ENCODE results near the gene DDX10. TPM values are rescaled to one million over a fixed set of nuclear protein-coding genes. Genes with fewer than 3 reads are reported as not detected.
A peak's percentile ranks its signal among the peaks of the same experiment; 100 is the strongest.

DDX10 gene
- total RNA-seq, 8 experiments from 2014 or later, result 16.0 to 67.6 (median 21.6) TPM

DNA sequence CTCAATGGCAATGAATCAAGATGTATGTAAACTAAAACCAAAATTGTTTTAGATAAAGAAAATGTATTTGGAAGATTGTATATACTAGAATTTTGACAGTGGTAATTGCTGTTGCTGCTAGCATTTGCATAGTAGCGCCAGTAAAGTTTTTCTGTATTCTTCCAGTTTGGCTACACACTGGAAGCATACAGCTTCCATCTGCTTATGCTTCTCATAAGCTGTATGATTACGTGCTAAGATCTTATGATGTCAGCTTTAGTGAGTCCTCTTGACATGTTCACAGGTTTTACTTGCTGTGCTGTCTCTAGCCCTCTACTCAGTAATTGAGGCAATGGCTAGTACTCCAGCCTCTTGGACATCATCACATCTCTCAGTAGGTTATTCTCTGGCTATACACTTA lies 256.3 kb downstream of the DDX10 start:
- 86 to 100% (median 94%) methylated on average over 1 to 2 of the region's 2 CpGs; no CpG with 5 or more reads in 3 of the 10 experiments for WGBS, 10 experiments
- in situ Hi-C loops (cut with MboI; ENCODE audit: low pct_unique_long_range_greater_than_20kb in 2 of 9, low sequenced_read_pairs in 9 of 9, unreplicated experiment in 9 of 9), result no loop called here
- Histone ChIP-seq H3K4me1 (replicated peaks in 1 of 2) (peaks cover 4 to 5% of the 10 kb centered on the region in 2 donors), H3K27ac (no peak overlapping the region), H3K4me3 (no peak overlapping the region)
- no peak for ATAC-seq (replicated peaks in 6 of 8)

DNA sequence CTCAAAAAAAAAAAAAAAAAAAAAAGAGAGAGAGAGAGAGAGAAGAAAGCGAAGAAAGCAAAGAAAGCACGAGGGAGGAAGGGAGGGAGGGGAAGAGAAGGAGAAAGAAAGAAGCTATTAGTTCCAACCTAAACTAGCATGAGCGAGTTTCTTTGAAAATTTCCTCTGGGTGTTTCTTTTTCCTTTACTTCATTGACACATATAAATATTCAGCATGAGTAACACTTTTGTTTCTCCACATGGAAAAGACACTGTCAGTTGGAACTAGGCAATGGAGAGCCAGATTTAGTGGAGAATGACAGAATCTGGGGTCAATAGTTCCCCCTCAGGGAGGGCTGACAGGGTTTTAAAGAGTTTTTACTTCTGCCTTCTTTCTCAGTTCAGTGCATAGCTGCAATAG lies 257.4 kb downstream of the DDX10 start:
- WGBS, 10 experiments, result 60 to 100% (median 78%) methylated on average over 1 to 3 of the region's 3 CpGs; no CpG with 5 or more reads in 1 of the 10 experiments
- in situ Hi-C loops (cut with MboI; ENCODE audit: low pct_unique_long_range_greater_than_20kb in 2 of 9, low sequenced_read_pairs in 9 of 9, unreplicated experiment in 9 of 9), result no loop called here
- peak in 3 of 8 experiments; percentile 32 to 72 (median 59) for ATAC-seq (replicated peaks in 6 of 8)
- no peak overlapping the region for H3K4me3 ChIP-seq
- peaks cover 9 to 11% of the 10 kb centered on the region in 2 donors for H3K4me1 ChIP-seq (replicated peaks in 1 of 2)
- no peak overlapping the region for H3K27ac ChIP-seq

DNA sequence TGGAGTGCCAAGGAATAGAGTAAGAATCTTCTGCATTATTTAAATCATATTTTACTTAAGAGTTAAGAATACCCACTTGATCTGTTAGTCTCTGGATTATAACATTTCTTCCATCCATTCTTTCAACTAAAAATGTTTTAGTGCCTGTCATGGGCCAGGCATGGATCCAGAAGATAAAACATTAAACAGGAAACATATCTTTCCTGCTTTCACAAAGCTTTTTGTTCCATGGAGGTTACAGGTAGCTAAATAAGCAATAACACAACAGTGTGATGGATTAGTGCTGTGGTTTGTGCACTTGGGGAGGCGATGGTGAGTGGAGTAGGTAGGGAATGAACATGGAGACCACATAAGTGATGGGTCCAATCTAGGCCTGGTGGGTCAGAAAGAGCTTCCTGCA lies 258.5 kb downstream of the DDX10 start:
- ATAC-seq (replicated peaks in 6 of 8), result no peak
- Histone ChIP-seq H3K27ac (no peak overlapping the region), H3K4me3 (no peak overlapping the region), H3K4me1 (replicated peaks in 1 of 2) (peaks cover 9 to 11% of the 10 kb centered on the region in 2 donors)
- WGBS, 10 experiments, result 75 to 100% (median 100%) methylated on average over 1 of the region's 1 CpG; no CpG with 5 or more reads in 5 of the 10 experiments
- in situ Hi-C loops (cut with MboI; ENCODE audit: low pct_unique_long_range_greater_than_20kb in 2 of 9, low sequenced_read_pairs in 9 of 9, unreplicated experiment in 9 of 9), result no loop called here

DNA sequence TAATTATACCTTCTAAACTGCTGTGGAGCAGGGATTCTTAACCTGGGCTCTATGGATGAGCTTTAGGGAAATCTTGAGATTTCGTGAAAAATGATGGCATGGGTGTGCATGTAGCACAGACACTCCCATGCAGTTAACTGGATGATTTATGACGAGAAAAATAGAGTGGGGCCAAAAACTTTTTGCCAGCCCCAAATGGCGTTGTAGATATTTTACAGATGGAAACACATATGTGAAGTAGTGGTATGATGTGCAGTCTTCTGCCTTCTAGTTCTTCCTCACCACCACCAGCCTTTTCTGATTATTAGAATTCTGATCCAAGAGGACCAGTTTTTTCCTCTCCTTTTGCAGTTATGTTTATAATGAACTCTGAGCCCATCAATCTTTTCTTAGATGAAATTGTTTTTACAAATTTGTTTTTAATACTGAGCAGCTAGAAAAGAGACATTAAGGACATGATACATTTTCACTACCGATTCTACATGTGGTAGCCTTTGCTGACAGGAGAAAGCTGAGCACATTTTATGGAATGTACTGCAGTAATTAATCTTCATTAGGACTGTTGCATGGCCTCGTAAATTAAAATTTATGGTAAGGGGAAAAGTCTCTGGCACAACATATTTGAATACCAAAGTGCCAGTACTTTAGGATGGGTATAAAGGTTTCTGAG lies 261.4 kb downstream of the DDX10 start:
- no peak overlapping the region for H3K27ac ChIP-seq
- peaks cover 9 to 11% of the 10 kb centered on the region in 2 donors for H3K4me1 ChIP-seq (replicated peaks in 1 of 2)
- H3K4me3 ChIP-seq, result no peak overlapping the region
- ATAC-seq (replicated peaks in 6 of 8), result peak in 5 of 8 experiments; percentile 25 to 42 (median 29)
- WGBS, 10 experiments, result 31 to 100% (median 60%) methylated on average over 1 to 5 of the region's 5 CpGs
- in situ Hi-C loops (cut with MboI; ENCODE audit: low pct_unique_long_range_greater_than_20kb in 2 of 9, low sequenced_read_pairs in 9 of 9, unreplicated experiment in 9 of 9), result no loop called here

DNA sequence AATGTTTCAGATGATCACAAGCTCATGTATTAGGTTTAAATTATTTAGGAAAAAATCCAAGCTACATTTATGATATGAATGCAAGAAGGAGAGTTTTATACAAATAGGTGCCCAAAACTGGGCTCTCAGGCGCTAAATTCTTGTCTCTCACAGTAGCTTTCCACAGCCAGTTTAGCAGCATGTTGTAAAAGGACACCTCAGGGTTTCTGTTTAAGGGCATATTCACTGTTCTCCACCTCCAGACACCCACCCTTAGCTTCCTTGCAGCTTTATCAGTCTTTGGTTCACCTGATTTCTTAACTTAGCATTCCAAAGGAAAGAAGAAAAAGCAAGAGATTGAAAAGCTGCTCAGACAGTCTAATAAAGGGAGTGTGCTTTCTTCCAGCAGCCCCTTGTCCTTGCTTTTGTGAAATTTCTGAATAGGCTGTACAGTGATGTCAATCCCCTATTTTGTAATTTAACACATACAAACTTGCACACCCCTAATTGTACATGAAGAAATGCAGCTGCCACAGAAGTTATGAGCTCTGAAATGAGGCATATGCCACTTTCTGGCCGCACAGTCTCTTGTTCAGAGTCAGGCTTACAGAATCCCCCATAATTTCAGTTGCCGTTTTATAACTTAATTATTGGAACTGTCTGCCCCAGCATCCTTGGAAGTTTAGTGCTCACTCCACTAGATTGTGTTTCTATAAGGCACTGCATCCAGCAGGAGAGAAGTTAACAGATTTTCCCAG lies 262.1 kb downstream of the DDX10 start:
- in situ Hi-C loops (cut with MboI; ENCODE audit: low pct_unique_long_range_greater_than_20kb in 2 of 9, low sequenced_read_pairs in 9 of 9, unreplicated experiment in 9 of 9), result no loop called here
- H3K4me3 ChIP-seq, result no peak overlapping the region
- H3K27ac ChIP-seq, result no peak overlapping the region
- peak in 2 of 8 experiments; percentile 20 to 24 for ATAC-seq (replicated peaks in 6 of 8)
- WGBS, 10 experiments, result 60 to 100% (median 77%) methylated on average over 1 to 3 of the region's 3 CpGs; no CpG with 5 or more reads in 1 of the 10 experiments
- H3K4me1 ChIP-seq (replicated peaks in 1 of 2), result peaks cover 9 to 11% of the 10 kb centered on the region in 2 donors

DNA sequence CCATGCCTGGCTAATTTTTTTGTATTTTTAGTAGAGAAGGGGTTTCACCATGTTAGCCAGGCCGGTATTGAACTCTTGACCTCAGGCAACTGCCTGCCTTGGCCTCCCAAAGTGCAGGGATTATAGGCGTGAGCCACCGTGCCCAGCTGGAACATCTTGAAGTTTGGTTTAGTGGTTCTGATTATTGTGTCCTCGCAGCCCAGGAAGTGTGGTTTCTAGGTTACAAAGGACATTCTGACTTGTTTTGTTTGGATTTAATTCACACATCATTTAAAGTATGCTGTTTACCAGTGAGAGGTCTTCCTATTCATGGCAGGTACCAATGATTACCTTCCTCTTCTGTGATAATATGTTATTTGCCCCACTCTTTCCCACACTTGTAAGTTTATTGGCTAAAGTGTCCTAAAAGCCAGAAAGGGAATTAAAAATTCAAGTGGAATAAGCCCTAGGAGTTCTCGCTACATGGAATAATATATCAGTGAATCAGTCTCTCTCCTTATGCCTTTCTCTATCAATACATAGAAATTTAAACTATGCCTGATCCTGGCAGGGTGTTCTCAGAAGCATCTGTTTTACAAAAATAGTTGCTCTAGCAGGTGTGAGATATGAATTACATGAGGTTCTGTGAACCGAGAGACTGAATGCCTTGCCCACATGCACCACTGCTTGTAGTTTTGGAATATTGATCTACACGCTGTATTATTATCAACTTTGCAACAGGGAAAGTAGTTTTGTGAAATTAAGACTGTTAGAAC lies 263.1 kb downstream of the DDX10 start:
- in situ Hi-C loops (cut with MboI; ENCODE audit: low pct_unique_long_range_greater_than_20kb in 2 of 9, low sequenced_read_pairs in 9 of 9, unreplicated experiment in 9 of 9), result no loop called here
- Histone ChIP-seq H3K27ac (no peak overlapping the region), H3K4me1 (replicated peaks in 1 of 2) (peaks cover 9 to 11% of the 10 kb centered on the region in 2 donors), H3K4me3 (no peak overlapping the region)
- ATAC-seq (replicated peaks in 6 of 8), result no peak
- WGBS, 10 experiments, result 64 to 100% (median 98%) methylated on average over 1 to 6 of the region's 7 CpGs

DNA sequence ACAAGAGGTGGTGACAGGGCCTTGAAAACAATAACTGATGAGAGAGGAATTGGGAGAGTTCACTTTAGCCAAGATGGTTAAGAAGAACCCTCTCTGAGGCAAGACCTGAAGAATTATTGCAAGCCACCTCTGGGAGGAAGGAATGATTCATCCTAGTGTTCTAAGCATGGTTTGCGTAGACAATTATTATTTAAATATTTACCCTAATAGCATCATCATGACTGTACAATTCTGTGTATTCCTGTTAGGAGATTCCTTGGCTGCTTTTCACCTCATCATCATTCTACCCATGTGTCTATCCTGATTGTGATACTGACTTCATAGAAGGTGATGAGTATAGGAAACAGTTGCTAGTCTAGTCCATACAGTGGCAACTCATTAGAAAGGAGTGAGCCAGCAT lies 264.4 kb downstream of the DDX10 start:
- 11 to 100% (median 92%) methylated on average over 1 of the region's 1 CpG; no CpG with 5 or more reads in 4 of the 10 experiments for WGBS, 10 experiments
- in situ Hi-C loops (cut with MboI; ENCODE audit: low pct_unique_long_range_greater_than_20kb in 2 of 9, low sequenced_read_pairs in 9 of 9, unreplicated experiment in 9 of 9), result no loop called here

DNA sequence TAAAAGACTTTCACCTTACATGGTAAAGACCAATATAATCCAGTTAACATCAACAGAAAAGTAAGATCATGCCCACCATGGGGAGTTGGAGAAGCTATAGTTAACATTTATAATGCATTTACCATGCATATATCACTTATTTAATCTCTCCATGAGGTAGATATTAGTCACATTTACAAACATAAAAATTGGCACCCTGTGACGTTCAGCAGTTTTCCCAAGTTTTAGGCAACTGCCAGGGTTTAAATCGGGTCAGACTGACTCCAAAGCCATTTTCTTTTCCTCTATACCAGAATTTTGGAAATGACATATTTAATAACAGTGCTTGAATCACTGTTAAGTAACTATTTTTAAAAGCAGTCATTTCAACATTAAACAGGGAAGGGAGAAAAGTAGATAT lies 266.3 kb downstream of the DDX10 start:
- WGBS, 10 experiments, result 61 to 100% (median 96%) methylated on average over 1 to 2 of the region's 2 CpGs; no CpG with 5 or more reads in 2 of the 10 experiments
- Histone ChIP-seq H3K27ac (no peak overlapping the region), H3K4me3 (no peak overlapping the region), H3K4me1 (replicated peaks in 1 of 2) (peaks cover 6% of the 10 kb centered on the region in 2 donors)
- no peak for ATAC-seq (replicated peaks in 6 of 8)
- in situ Hi-C loops (cut with MboI; ENCODE audit: low pct_unique_long_range_greater_than_20kb in 2 of 9, low sequenced_read_pairs in 9 of 9, unreplicated experiment in 9 of 9), result no loop called here

More for the DNA sequence above, 264.4 kb downstream of the DDX10 start:
- H3K4me3 ChIP-seq, result no peak overlapping the region
- H3K4me1 ChIP-seq (replicated peaks in 1 of 2), result peaks cover 9 to 11% of the 10 kb centered on the region in 2 donors
- no peak overlapping the region for H3K27ac ChIP-seq
- ATAC-seq (replicated peaks in 6 of 8), result peak in 5 of 8 experiments; percentile 70 to 97 (median 83)

DNA sequence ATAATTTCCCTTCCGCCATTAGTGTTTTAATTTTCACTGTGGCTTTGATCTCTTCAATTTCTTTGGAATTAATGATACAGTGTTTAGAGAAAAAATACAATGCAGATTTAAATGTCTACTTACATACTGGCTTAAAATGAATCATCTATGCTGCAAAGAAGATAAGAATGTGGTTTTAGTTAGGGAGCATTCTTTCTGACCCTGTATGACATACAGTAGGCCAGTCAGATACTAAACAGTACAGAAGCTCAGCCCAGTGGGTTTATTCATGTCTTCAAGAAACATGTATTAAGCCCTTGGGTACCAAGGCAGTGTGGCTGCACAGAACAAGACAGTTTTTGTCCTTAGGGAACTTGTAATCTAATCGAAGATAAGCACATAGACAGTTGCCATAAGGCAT lies 268.8 kb downstream of the DDX10 start:
- 71 to 100% (median 87%) methylated on average over 1 to 2 of the region's 2 CpGs; no CpG with 5 or more reads in 2 of the 10 experiments for WGBS, 10 experiments
- Histone ChIP-seq H3K4me3 (no peak overlapping the region), H3K27ac (no peak overlapping the region), H3K4me1 (replicated peaks in 1 of 2) (peaks cover 7 to 14% of the 10 kb centered on the region in 2 donors)
- in situ Hi-C loops (cut with MboI; ENCODE audit: low pct_unique_long_range_greater_than_20kb in 2 of 9, low sequenced_read_pairs in 9 of 9, unreplicated experiment in 9 of 9), result no loop called here
- peak in 2 of 8 experiments; percentile 15 to 25 for ATAC-seq (replicated peaks in 6 of 8)

DNA sequence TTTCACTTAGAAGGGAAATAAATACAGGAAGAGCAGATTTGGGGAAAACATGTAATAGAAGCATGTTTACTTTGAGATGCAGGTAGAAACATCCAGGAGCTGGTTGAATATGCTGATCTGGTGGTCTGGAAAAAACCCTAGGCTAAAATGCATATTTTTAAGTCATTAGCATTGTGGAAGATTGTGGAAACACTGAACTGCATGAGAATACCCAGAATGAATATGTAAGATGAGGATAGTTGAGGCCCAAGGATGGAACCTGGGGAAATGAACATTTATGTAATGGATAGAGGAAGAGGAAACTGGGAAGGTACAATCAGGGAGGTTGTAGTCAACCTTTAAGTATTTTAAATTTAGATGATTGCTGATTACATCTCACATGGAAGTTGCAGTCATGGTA lies 269.4 kb downstream of the DDX10 start:
- peaks cover 8 to 21% of the 10 kb centered on the region in 2 donors for H3K4me1 ChIP-seq (replicated peaks in 1 of 2)
- H3K27ac ChIP-seq, result no peak overlapping the region
- no peak overlapping the region for H3K4me3 ChIP-seq
- ATAC-seq (replicated peaks in 6 of 8), result peak in 3 of 8 experiments; percentile 23 to 71 (median 62)
- in situ Hi-C loops (cut with MboI; ENCODE audit: low pct_unique_long_range_greater_than_20kb in 2 of 9, low sequenced_read_pairs in 9 of 9, unreplicated experiment in 9 of 9), result no loop called here

DNA sequence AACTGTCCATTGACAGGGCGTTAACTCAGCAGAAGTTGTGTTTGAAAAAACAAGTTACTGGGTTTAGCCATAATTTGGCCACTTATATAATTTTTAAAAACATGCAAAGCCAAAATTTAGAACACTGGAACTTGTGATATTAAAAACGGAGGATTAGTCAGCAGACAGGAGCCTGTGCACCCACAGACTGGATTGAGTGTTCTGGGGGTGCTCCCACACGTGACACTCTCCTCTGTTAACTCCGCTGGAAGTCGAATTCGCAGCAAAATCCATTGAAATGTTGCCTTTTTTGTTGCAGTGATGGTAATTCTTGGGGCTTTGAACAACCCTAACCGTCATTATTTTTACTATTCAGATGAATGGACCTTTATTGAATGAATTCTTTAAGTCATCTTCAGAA lies 269.8 kb downstream of the DDX10 start:
- WGBS, 10 experiments, result 67 to 100% (median 80%) methylated on average over 2 to 7 of the region's 7 CpGs
- peaks cover 8 to 25% of the 10 kb centered on the region in 2 donors for H3K4me1 ChIP-seq (replicated peaks in 1 of 2)
- H3K4me3 ChIP-seq, result no peak overlapping the region
- no peak overlapping the region for H3K27ac ChIP-seq
- ATAC-seq (replicated peaks in 6 of 8), result no peak
- in situ Hi-C loops (cut with MboI; ENCODE audit: low pct_unique_long_range_greater_than_20kb in 2 of 9, low sequenced_read_pairs in 9 of 9, unreplicated experiment in 9 of 9), result no loop called here

DNA sequence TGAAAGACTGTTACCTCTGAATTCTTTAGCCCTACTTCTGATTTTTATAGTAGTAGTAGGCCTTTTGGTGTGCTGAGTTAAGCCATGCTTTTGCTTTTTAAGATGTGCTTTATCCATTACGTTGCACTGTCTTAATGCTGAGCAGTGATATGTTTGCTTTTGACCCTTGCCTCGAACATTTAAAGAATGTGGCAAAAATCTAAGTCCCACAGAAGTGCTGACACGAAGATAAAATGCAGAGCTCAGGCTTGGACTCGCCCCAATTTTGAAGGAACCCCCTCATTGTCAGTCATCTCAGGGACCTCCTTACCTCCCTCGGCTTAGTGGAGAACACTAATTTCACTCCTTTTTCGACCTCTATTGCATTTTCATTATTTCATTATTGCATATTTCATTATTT lies 272.9 kb downstream of the DDX10 start:
- WGBS, 10 experiments, result 26 to 96% (median 87%) methylated on average over 2 to 6 of the region's 6 CpGs; no CpG with 5 or more reads in 1 of the 10 experiments
- in situ Hi-C loops (cut with MboI; ENCODE audit: low pct_unique_long_range_greater_than_20kb in 2 of 9, low sequenced_read_pairs in 9 of 9, unreplicated experiment in 9 of 9), result no loop called here
- Histone ChIP-seq H3K4me3 (no peak overlapping the region), H3K4me1 (replicated peaks in 1 of 2) (peaks cover 8 to 26% of the 10 kb centered on the region in 2 donors), H3K27ac (no peak overlapping the region)
- ATAC-seq (replicated peaks in 6 of 8), result no peak

DNA sequence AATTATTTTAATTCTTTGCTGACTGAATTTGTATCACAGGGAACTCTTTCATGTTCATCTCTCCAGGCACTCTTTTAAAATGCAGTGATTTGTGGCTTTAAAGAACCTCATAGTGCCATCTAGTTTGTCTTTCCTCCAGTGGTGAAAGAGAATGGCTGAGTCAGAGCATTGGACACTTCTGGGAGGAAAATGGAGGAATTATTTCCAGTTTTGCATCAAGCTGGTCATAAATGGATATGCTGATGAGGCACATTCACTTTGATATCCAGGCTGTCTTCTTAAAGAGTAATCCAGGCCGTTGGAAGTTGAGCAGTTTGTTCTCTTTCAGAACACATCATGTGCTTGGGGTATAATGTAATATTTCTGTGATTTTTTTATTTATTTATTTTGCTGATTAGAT lies 273.7 kb downstream of the DDX10 start:
- Histone ChIP-seq H3K4me3 (no peak overlapping the region), H3K4me1 (replicated peaks in 1 of 2) (peaks cover 8 to 26% of the 10 kb centered on the region in 2 donors), H3K27ac (no peak overlapping the region)
- in situ Hi-C loops (cut with MboI; ENCODE audit: low pct_unique_long_range_greater_than_20kb in 2 of 9, low sequenced_read_pairs in 9 of 9, unreplicated experiment in 9 of 9), result no loop called here
- peak; percentile 38 to 74 (median 68) for ATAC-seq (replicated peaks in 6 of 8)
- WGBS, 10 experiments, result 0 to 89% (median 21%) methylated on average over 1 of the region's 1 CpG; no CpG with 5 or more reads in 2 of the 10 experiments
